B cell (primary cell): ENCODE results near the gene PKNOX2. TPM values are rescaled to one million over a fixed set of nuclear protein-coding genes. Genes with fewer than 3 reads are reported as not detected.

Source experiments
- ATAC-seq: fragments of 200-7000 bp; cut with Tn5 transposase; one replicate; pipeline ENCODE4 v1.10.0; 2021; ENCODE audit warnings: low read depth, mild to moderate bottlenecking, moderate number of reproducible peaks, moderate library complexity
- CTCF ChIA-PET: fragments of 350-600 bp; sonication (Branson Sonifier 250); formaldehyde crosslinking; loops from one replicate; lab custom pipeline; 2021; ENCODE audit warnings: antibody characterized with exemption, inconsistent platforms; lab: Charles Lee
- POLR2A ChIA-PET: fragments of 350-600 bp; sonication (Branson Sonifier 250); formaldehyde crosslinking; loops from one replicate; lab custom pipeline; 2021; ENCODE audit warnings: antibody characterized with exemption; lab: Charles Lee
- DNase-seq: peaks from one replicate; pipeline ENCODE4 v3.0.0; 2013
- H2AFZ ChIP-seq: 2 replicates; pipeline ENCODE4 v1.6.1; 2012; ENCODE audit warnings: mild to moderate bottlenecking, low read depth, low read length; ENCODE audit not compliant: insufficient read depth, poor library complexity, severe bottlenecking
- H3K27ac ChIP-seq, 2 donors: 1 replicate in 1 of 2; 2 replicates in 1 of 2; pipeline ENCODE4 v1.5.1; 2012 to 2013; ENCODE audit warnings: low read length in 2 of 2, mild to moderate bottlenecking in 2 of 2, moderate library complexity in 1 of 2
- H3K27me3 ChIP-seq, 4 experiments: fragments of 200-600 bp in 1 of 4; sonication (generic) in 1 of 4; replicated peaks in 1 of 4; 1 replicate in 2 of 4; 2 replicates in 2 of 4; pipeline versions ENCODE4 v1.6.1 to v1.7.0; 2013 to 2016; ENCODE audit warnings: low read length in 3 of 4, mild to moderate bottlenecking in 2 of 4, mixed read lengths in 1 of 4, moderate library complexity in 1 of 4; ENCODE audit not compliant: insufficient read depth in 4 of 4, control insufficient read depth in 3 of 4; ENCODE audit errors: control extremely low read depth in 1 of 4
- H3K36me3 ChIP-seq, 2 experiments: replicated peaks in 1 of 2; 1 replicate in 1 of 2; 2 replicates in 1 of 2; pipeline versions ENCODE4 v1.6.1 to v1.7.1; 2013; ENCODE audit warnings: low read length in 1 of 2; ENCODE audit not compliant: insufficient read depth in 2 of 2, control insufficient read depth in 1 of 2; ENCODE audit errors: control extremely low read depth in 1 of 2, extremely low read depth in 1 of 2
- H3K4me1 ChIP-seq, 2 donors: fragments of 200-600 bp in 1 of 2; sonication (generic) in 1 of 2; 1 replicate in 1 of 2; 2 replicates in 1 of 2; pipeline versions ENCODE4 v1.5.1 to v1.6.1; 2013 to 2017; ENCODE audit warnings: low read length in 2 of 2; ENCODE audit not compliant: control insufficient read depth in 2 of 2, insufficient read depth in 2 of 2
- H3K4me2 ChIP-seq: replicated peaks from 2 replicates; pipeline ENCODE3; 2012; ENCODE audit warnings: mild to moderate bottlenecking, low read depth, low read length; ENCODE audit not compliant: poor library complexity, severe bottlenecking
- H3K4me3 ChIP-seq, 5 experiments: fragments of 200-600 bp in 1 of 5; sonication (generic) in 1 of 5; 1 replicate in 3 of 5; 2 replicates in 2 of 5; pipeline versions ENCODE4 v1.5.1 to v1.7.0; 2011 to 2016; ENCODE audit warnings: low read length in 4 of 5, mild to moderate bottlenecking in 4 of 5, low read depth in 2 of 5, control low read depth in 1 of 5, moderate library complexity in 1 of 5; ENCODE audit not compliant: insufficient read depth in 1 of 5; ENCODE audit errors: control extremely low read depth in 1 of 5, extremely low read depth in 1 of 5
- H3K79me2 ChIP-seq: fragments of 200-600 bp; sonication (generic); one replicate; pipeline ENCODE4 v1.6.0; 2016; ENCODE audit warnings: low read length; ENCODE audit not compliant: control insufficient read depth, insufficient read depth
- H3K9ac ChIP-seq: fragments of 200-600 bp; sonication (generic); 2 replicates; pipeline ENCODE4 v1.6.1; 2017; ENCODE audit warnings: mild to moderate bottlenecking, low read length, moderate library complexity
- H3K9me3 ChIP-seq, 3 donors: one replicate each; pipeline versions ENCODE4 v1.6.1 to v1.7.1; 2013; ENCODE audit warnings: low read length in 2 of 3; ENCODE audit not compliant: control insufficient read depth in 2 of 3, insufficient read depth in 1 of 3; ENCODE audit errors: control extremely low read depth in 1 of 3
- H4K20me1 ChIP-seq: 2 replicates; pipeline ENCODE4 v1.6.0; 2012; ENCODE audit warnings: mild to moderate bottlenecking, low read length; ENCODE audit not compliant: insufficient read depth, control insufficient read depth, poor library complexity, severe bottlenecking
- H3K27ac Mint-ChIP-seq: one replicate; pipeline ENCODE4 v1.8.0; 2021; ENCODE audit warnings: mixed read lengths
- H3K27me3 Mint-ChIP-seq: one replicate; pipeline ENCODE4 v1.8.0; 2021; ENCODE audit warnings: mixed read lengths
- H3K4me1 Mint-ChIP-seq: one replicate; pipeline ENCODE4 v1.8.0; 2021; ENCODE audit warnings: mixed read lengths
- H3K4me3 Mint-ChIP-seq: one replicate; pipeline ENCODE4 v1.8.0; 2021; ENCODE audit warnings: mixed read lengths
- H3K9me3 Mint-ChIP-seq: one replicate; pipeline ENCODE4 v1.8.0; 2022; ENCODE audit warnings: mixed read lengths; ENCODE audit not compliant: insufficient read depth
- CTCF ChIP-seq: fragments of 200-600 bp; IDR thresholded peaks from one replicate; pipeline ENCODE4 v1.8.0; 2022; ENCODE audit warnings: antibody characterized with exemption, mild to moderate bottlenecking
- EZH2 ChIP-seq: IDR thresholded peaks from 2 replicates; pipeline ENCODE4 v1.6.1; 2012; ENCODE audit warnings: borderline replicate concordance, low read depth, mild to moderate bottlenecking, moderate library complexity, low read length; ENCODE audit not compliant: insufficient read depth, poor library complexity, severe bottlenecking
- WGBS: methylation state at CpG from one replicate; pipeline ENCODE4 v1.1.5; 2013; ENCODE audit warnings: missing lambda C conversion rate; ENCODE audit not compliant: insufficient coverage; 5-methylcytosine and 5-hydroxymethylcytosine counted together
- intact Hi-C: fragments of 100-400 bp; cut with micrococcal nuclease; formaldehyde crosslinking; loops from one replicate; pipeline ENCODE4 v1.10.0; 2022
- polyA plus RNA-seq: library from polyadenylated mRNA; depleted of rRNA; stranded (reverse); fragments of >200 nt; gene quantifications from 2 replicates; pipeline ENCODE4 v1.2.3, GENCODE V29; 2012
- total RNA-seq, 2 donors: library from RNA; stranded (reverse); fragments of 120-200 nt in 1 of 2; gene quantifications; 1 replicate in 1 of 2; 2 replicates in 1 of 2; pipeline versions ENCODE4 v1.2.3 to v1.2.4, GENCODE V29; 2013 to 2022

PKNOX2 gene
- total and polyA plus RNA-seq, 2 donors (not counting 1 experiment from before 2014, with no cell fraction given): not detected

- Histone ChIP-seq H3K4me3 (no peak overlapping the region), H3K9me3 (no peaks in the 10 kb centered on the region), H3K27ac (no peak overlapping the region), H3K79me2 (no peaks in the 10 kb centered on the region), H4K20me1 (no peaks in the 10 kb centered on the region), H2AFZ (no peak overlapping the region), H3K36me3 (no peaks in the 10 kb centered on the region), H3K27me3 (peaks cover 0 to 25% (median 9%) of the 10 kb centered on the region in 4 experiments), H3K4me2 (no peak overlapping the region), H3K4me1 (no peaks in the 10 kb centered on the region), H3K9ac (no peak overlapping the region)
- no peak overlapping the region for H3K4me3 Mint-ChIP-seq
- ATAC-seq (no peak), DNase-seq (no peak)
- no peak for TF ChIP-seq CTCF
- no peak for TF ChIP-seq EZH2
- no peaks in the 10 kb centered on the region for H3K4me1 Mint-ChIP-seq
- intact Hi-C loops: no loop called here
- no peaks in the 10 kb centered on the region for H3K9me3 Mint-ChIP-seq
- no peak overlapping the region for H3K27ac Mint-ChIP-seq
- CTCF ChIA-PET: interaction anchor here (1.5 to 1.8 kb wide), 2 partner anchors 9 to 68 kb away, joined by 3 to 6 read pairs; partner anchors contain the start of gene SLC37A2
- 83% methylated on average over 1 of the region's 1 CpG for WGBS
- POLR2A ChIA-PET: no interaction called here
- H3K27me3 Mint-ChIP-seq: peaks cover 68% of the 10 kb centered on the region
Measured at GRCh38 chr11:125132071-125132470, 32.5 kb upstream of the PKNOX2 start.

GRCh38 chr11:125132596-125132995 is 32.0 kb upstream of the PKNOX2 start:
- POLR2A ChIA-PET: no interaction called here
- CTCF ChIA-PET: interaction anchor here (1.5 to 1.8 kb wide), 2 partner anchors 9 to 69 kb away, joined by 3 to 6 read pairs; partner anchors contain the start of gene SLC37A2
- no peak for ATAC-seq

More at GRCh38 chr11:125132596-125132995, 32.0 kb upstream of the PKNOX2 start:
- H3K36me3 ChIP-seq: no peaks in the 10 kb centered on the region
- H3K79me2 ChIP-seq: no peaks in the 10 kb centered on the region
- Mint-ChIP-seq H3K27me3 (peaks cover 63% of the 10 kb centered on the region), H3K9me3 (no peaks in the 10 kb centered on the region), H3K27ac (no peak overlapping the region), H3K4me1 (no peaks in the 10 kb centered on the region), H3K4me3 (no peak overlapping the region)
- no peak overlapping the region for H3K9ac ChIP-seq
- H3K4me3 ChIP-seq: no peak overlapping the region
- H3K4me2 ChIP-seq: no peak overlapping the region
- DNase-seq: no peak
- H3K4me1 ChIP-seq: no peaks in the 10 kb centered on the region
- H2AFZ ChIP-seq: no peak overlapping the region
- WGBS: 93% methylated on average over 2 of the region's 7 CpGs
- H3K9me3 ChIP-seq: no peaks in the 10 kb centered on the region
- TF ChIP-seq EZH2 (no peak), CTCF (no peak)
- intact Hi-C loops: no loop called here
- no peaks in the 10 kb centered on the region for H4K20me1 ChIP-seq
- H3K27ac ChIP-seq: no peak overlapping the region
- H3K27me3 ChIP-seq: peaks cover 0 to 21% (median 9%) of the 10 kb centered on the region in 4 experiments
